SK-N-SH (cell line): ENCODE measurements around the gene PSMF1. TPM values are rescaled to one million over a fixed set of nuclear protein-coding genes. Genes with fewer than 3 reads are reported as not detected.

Experiments used
- CTCF ChIA-PET: fragments of 300-600, 350-600 bp; formaldehyde crosslinking; extraction: SDS; loops from one replicate; lab custom pipeline; 2021; lab: Yijun Ruan, JAX
- POLR2A ChIA-PET: fragments of 350-600 bp; sonication (Branson Sonifier 250); formaldehyde crosslinking; extraction: SDS; loops from one replicate; lab custom pipeline; 2020; ENCODE audit warnings: antibody characterized with exemption, inconsistent platforms; lab: Yijun Ruan, JAX
- DNase-seq: peaks from one replicate; pipeline ENCODE4 v3.0.0; 2012
- H2AFZ ChIP-seq: fragments of 200-600 bp; sonication (generic); 2 replicates; pipeline ENCODE4 v1.8.1; 2016; ENCODE audit warnings: antibody characterized with exemption, mild to moderate bottlenecking, low read depth
- H3F3A ChIP-seq: fragments of 200-600 bp; sonication (generic); replicated peaks from 2 replicates; pipeline ENCODE3; 2016; ENCODE audit warnings: antibody characterized with exemption, mild to moderate bottlenecking; ENCODE audit not compliant: insufficient read depth
- H3K27ac ChIP-seq, 2 experiments: fragments of 200-500 bp in 1 of 2; fragments of 200-600 bp in 1 of 2; sonication (Bioruptor generic) in 1 of 2; sonication (generic), shearing (Covaris generic) in 1 of 2; 2 replicates each; pipeline versions ENCODE4 v1.5.1 to v1.6.1; 2014 to 2016; ENCODE audit warnings: low read depth in 2 of 2, inconsistent platforms in 1 of 2, low read length in 1 of 2, mild to moderate bottlenecking in 1 of 2, mixed read lengths in 1 of 2
- H3K27me3 ChIP-seq: fragments of 200-600 bp; sonication (generic), shearing (Covaris generic); 2 replicates; pipeline ENCODE4 v1.6.1; 2016; ENCODE audit warnings: mixed run types; ENCODE audit not compliant: insufficient read depth
- H3K36me3 ChIP-seq, 2 experiments: fragments of 200-500 bp in 1 of 2; fragments of 200-600 bp in 1 of 2; sonication (Bioruptor generic) in 1 of 2; sonication (generic) in 1 of 2; replicated peaks in 1 of 2; 2 replicates each; pipeline versions ENCODE3 to v1.5.1; 2014 to 2016; ENCODE audit warnings: low read length in 1 of 2, mild to moderate bottlenecking in 1 of 2; ENCODE audit not compliant: insufficient read depth in 2 of 2, control insufficient read depth in 1 of 2
- H3K4me1 ChIP-seq, 2 experiments: fragments of 200-500 bp in 1 of 2; fragments of 200-600 bp in 1 of 2; sonication (Bioruptor generic) in 1 of 2; sonication (generic), shearing (Covaris generic) in 1 of 2; 2 replicates each; pipeline versions ENCODE4 v1.5.1 to v1.6.1; 2014 to 2016; ENCODE audit warnings: low read depth in 1 of 2, low read length in 1 of 2, mixed run types in 1 of 2; ENCODE audit not compliant: insufficient read depth in 2 of 2, control insufficient read depth in 1 of 2
- H3K4me2 ChIP-seq: fragments of 200-600 bp; sonication (generic), shearing (Covaris generic); 2 replicates; pipeline ENCODE4 v1.6.1; 2017; ENCODE audit warnings: mixed run types
- H3K4me3 ChIP-seq, 2 experiments: fragments of 200-500 bp in 1 of 2; fragments of 200-600 bp in 1 of 2; sonication (Bioruptor generic) in 1 of 2; sonication (generic), shearing (Covaris generic) in 1 of 2; 2 replicates each; pipeline versions ENCODE4 v1.5.1 to v1.8.1; 2014 to 2016; ENCODE audit warnings: low read depth in 2 of 2, inconsistent platforms in 1 of 2, low read length in 1 of 2, mild to moderate bottlenecking in 1 of 2, mixed read lengths in 1 of 2, moderate library complexity in 1 of 2
- H3K79me2 ChIP-seq: fragments of 200-600 bp; sonication (generic); 2 replicates; pipeline ENCODE4 v1.8.1; 2017; ENCODE audit warnings: mild to moderate bottlenecking; ENCODE audit not compliant: insufficient read depth
- H3K9ac ChIP-seq: fragments of 200-600 bp; sonication (generic); 2 replicates; pipeline ENCODE4 v1.6.1; 2017; ENCODE audit warnings: mixed run types
- H3K9me2 ChIP-seq: fragments of 200-600 bp; sonication (generic); 2 replicates; pipeline ENCODE4 v1.6.1; 2017; ENCODE audit warnings: mixed run types
- H3K9me3 ChIP-seq: fragments of 200-600 bp; sonication (generic); 2 replicates; pipeline ENCODE4 v1.6.1; 2017; ENCODE audit warnings: mixed run types, mild to moderate bottlenecking, moderate library complexity
- H4K20me1 ChIP-seq: fragments of 200-600 bp; sonication (generic); 2 replicates; pipeline ENCODE4 v1.6.1; 2017; ENCODE audit warnings: mild to moderate bottlenecking, mixed run types; ENCODE audit not compliant: insufficient read depth
- CHD2 ChIP-seq: fragments of 150-350 bp; IDR thresholded peaks from 2 replicates; pipeline ENCODE4 v1.6.1; 2018; ENCODE audit warnings: low read length; ENCODE audit not compliant: partially characterized antibody
- EP300 ChIP-seq, 2 experiments: IDR thresholded peaks; 2 replicates each; pipeline versions ENCODE4 v1.4.0 to v1.6.1; 2012; ENCODE audit warnings: borderline replicate concordance in 1 of 2, low read depth in 1 of 2, low read length in 1 of 2
- EZH2phosphoT487 ChIP-seq: fragments of 200-600 bp; sonication (generic); IDR thresholded peaks from 2 replicates; pipeline ENCODE4 v1.6.1; 2017; ENCODE audit warnings: low read depth, mixed run types, mild to moderate bottlenecking, antibody characterized with exemption, moderate library complexity, borderline replicate concordance
- FOXJ3 ChIP-seq: sonication (generic); formaldehyde crosslinking; IDR thresholded peaks from 2 replicates; pipeline ENCODE4 v1.5.1; 2020; ENCODE audit warnings: mild to moderate bottlenecking, missing genetic modification reagents
- GATA2 ChIP-seq: sonication (generic); formaldehyde crosslinking; IDR thresholded peaks from 2 replicates; pipeline ENCODE4 v1.5.0; 2020; ENCODE audit warnings: mild to moderate bottlenecking, missing genetic modification reagents
- JUND ChIP-seq: IDR thresholded peaks from 2 replicates; pipeline ENCODE4 v1.4.0; 2012
- MEF2A ChIP-seq: IDR thresholded peaks from 2 replicates; pipeline ENCODE4 v1.4.0; 2012; ENCODE audit warnings: low read depth, borderline replicate concordance
- MXI1 ChIP-seq: IDR thresholded peaks from 2 replicates; pipeline ENCODE4 v1.6.1; 2012; ENCODE audit warnings: mild to moderate bottlenecking, low read depth, low read length, improper control_type of control experiment
- NFIC ChIP-seq: IDR thresholded peaks from 2 replicates; pipeline ENCODE4 v1.4.0; 2012; ENCODE audit warnings: borderline replicate concordance
- REST ChIP-seq: IDR thresholded peaks from 2 replicates; pipeline ENCODE4 v1.6.1; 2012; ENCODE audit warnings: mild to moderate bottlenecking, low read depth, low read length, moderate library complexity
- RFX5 ChIP-seq: IDR thresholded peaks from 2 replicates; pipeline ENCODE4 v1.6.1; 2012; ENCODE audit warnings: mild to moderate bottlenecking, improper control_type of control experiment, low read length
- SIN3A ChIP-seq: IDR thresholded peaks from 2 replicates; pipeline ENCODE4 v1.6.1; 2012; ENCODE audit warnings: low read depth, mild to moderate bottlenecking, low read length, moderate library complexity, borderline replicate concordance
- TAF1 ChIP-seq: IDR thresholded peaks from 2 replicates; pipeline ENCODE4 v1.6.1; 2012; ENCODE audit warnings: low read depth, mild to moderate bottlenecking, low read length, moderate library complexity, borderline replicate concordance
- TEAD4 ChIP-seq: IDR thresholded peaks from 2 replicates; pipeline ENCODE4 v1.4.0; 2012; ENCODE audit warnings: mild to moderate bottlenecking, borderline replicate concordance; ENCODE audit not compliant: insufficient read depth
- WGBS: methylation state at CpG from one replicate; pipeline ENCODE4 v1.1.6; 2017; ENCODE audit warnings: low lambda C conversion rate; 5-methylcytosine and 5-hydroxymethylcytosine counted together
- polyA plus RNA-seq, 3 experiments: library from polyadenylated mRNA; depleted of rRNA; stranded (reverse); fragments of >200 nt; gene quantifications; 2 replicates each; pipeline ENCODE4 v1.2.3, GENCODE V29; 2012
- TF ChIP-seq, protein P1 (sequence below): fragments of 150-350 bp; IDR thresholded peaks from 2 replicates; pipeline ENCODE4 v1.6.1; 2016; ENCODE audit warnings: mild to moderate bottlenecking, low read depth, low read length
- TF ChIP-seq, protein P2 (sequence below): IDR thresholded peaks from 2 replicates; pipeline ENCODE4 v1.4.0; 2012; ENCODE audit warnings: low read depth, borderline replicate concordance

PSMF1 gene
- polyA plus RNA-seq, 1 of the 3 experiments (the other 2 are of a cell fraction) = 103 TPM

GRCh38 chr20:1134836-1135235 is 16.4 kb downstream of the PSMF1 start:
- H3K27ac ChIP-seq = no peak overlapping the region
- H3K4me3 ChIP-seq = no peak overlapping the region
- peaks cover 3% of the 10 kb centered on the region for H4K20me1 ChIP-seq
- ChIA-PET CTCF (interaction anchor here (0.7 to 1.3 kb wide), 3 partner anchors 30 to 78 kb away, joined by 3 to 4 read pairs (median 3); no protein-coding TSS in a partner anchor), POLR2A (no interaction called here)
- DNase-seq = no peak
- no peak overlapping the region for H2AFZ ChIP-seq
- peaks cover 43% of the 10 kb centered on the region for H3K79me2 ChIP-seq
- WGBS = 89% methylated on average over 5 of the region's 12 CpGs
- no peaks in the 10 kb centered on the region for H3K4me1 ChIP-seq
- H3K4me2 ChIP-seq = no peak overlapping the region
- TF ChIP-seq FOXJ3 (no peak), NFIC (no peak), GATA2 (CRISPR knock-in tag) (no peak), TAF1 (no peak), SIN3A (no peak), EZH2phosphoT487 (no peak), MXI1 (no peak), RFX5 (no peak), CHD2 (no peak), EP300 (IDR thresholded peaks at IDR 0.05; ENCODE audit: borderline replicate concordance in 1 of 2, low read depth in 1 of 2, low read length in 1 of 2) (no peak), JUND (no peak), REST (no peak), TEAD4 (no peak), MEF2A (no peak)
- TF ChIP-seq, protein P1, sequence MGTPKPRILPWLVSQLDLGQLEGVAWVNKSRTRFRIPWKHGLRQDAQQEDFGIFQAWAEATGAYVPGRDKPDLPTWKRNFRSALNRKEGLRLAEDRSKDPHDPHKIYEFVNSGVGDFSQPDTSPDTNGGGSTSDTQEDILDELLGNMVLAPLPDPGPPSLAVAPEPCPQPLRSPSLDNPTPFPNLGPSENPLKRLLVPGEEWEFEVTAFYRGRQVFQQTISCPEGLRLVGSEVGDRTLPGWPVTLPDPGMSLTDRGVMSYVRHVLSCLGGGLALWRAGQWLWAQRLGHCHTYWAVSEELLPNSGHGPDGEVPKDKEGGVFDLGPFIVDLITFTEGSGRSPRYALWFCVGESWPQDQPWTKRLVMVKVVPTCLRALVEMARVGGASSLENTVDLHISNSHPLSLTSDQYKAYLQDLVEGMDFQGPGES = no peak
- TF ChIP-seq, protein P2, sequence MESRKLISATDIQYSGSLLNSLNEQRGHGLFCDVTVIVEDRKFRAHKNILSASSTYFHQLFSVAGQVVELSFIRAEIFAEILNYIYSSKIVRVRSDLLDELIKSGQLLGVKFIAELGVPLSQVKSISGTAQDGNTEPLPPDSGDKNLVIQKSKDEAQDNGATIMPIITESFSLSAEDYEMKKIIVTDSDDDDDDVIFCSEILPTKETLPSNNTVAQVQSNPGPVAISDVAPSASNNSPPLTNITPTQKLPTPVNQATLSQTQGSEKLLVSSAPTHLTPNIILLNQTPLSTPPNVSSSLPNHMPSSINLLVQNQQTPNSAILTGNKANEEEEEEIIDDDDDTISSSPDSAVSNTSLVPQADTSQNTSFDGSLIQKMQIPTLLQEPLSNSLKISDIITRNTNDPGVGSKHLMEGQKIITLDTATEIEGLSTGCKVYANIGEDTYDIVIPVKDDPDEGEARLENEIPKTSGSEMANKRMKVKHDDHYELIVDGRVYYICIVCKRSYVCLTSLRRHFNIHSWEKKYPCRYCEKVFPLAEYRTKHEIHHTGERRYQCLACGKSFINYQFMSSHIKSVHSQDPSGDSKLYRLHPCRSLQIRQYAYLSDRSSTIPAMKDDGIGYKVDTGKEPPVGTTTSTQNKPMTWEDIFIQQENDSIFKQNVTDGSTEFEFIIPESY = no peak
- no peak overlapping the region for H3K9ac ChIP-seq
- H3K36me3 ChIP-seq = peaks cover 75 to 79% of the 10 kb centered on the region in 2 experiments
- H3K27me3 ChIP-seq = no peaks in the 10 kb centered on the region
- no peaks in the 10 kb centered on the region for H3K9me2 ChIP-seq
- H3F3A ChIP-seq = no peaks in the 10 kb centered on the region
- no peaks in the 10 kb centered on the region for H3K9me3 ChIP-seq
